Smooth muscle cell of the umbilical artery (primary cell): ENCODE measurements around the gene GLS. TPM values are rescaled to one million over a fixed set of nuclear protein-coding genes. Genes with fewer than 3 reads are reported as not detected.

Experiments
- total RNA-seq: library from RNA; depleted of rRNA; stranded (reverse); fragments of >200 nt; gene quantifications from 2 replicates; pipeline ENCODE4 v1.2.3, GENCODE V29; 2014

GLS gene
- total RNA-seq = 570 and 692 TPM in 2 replicates

DNA sequence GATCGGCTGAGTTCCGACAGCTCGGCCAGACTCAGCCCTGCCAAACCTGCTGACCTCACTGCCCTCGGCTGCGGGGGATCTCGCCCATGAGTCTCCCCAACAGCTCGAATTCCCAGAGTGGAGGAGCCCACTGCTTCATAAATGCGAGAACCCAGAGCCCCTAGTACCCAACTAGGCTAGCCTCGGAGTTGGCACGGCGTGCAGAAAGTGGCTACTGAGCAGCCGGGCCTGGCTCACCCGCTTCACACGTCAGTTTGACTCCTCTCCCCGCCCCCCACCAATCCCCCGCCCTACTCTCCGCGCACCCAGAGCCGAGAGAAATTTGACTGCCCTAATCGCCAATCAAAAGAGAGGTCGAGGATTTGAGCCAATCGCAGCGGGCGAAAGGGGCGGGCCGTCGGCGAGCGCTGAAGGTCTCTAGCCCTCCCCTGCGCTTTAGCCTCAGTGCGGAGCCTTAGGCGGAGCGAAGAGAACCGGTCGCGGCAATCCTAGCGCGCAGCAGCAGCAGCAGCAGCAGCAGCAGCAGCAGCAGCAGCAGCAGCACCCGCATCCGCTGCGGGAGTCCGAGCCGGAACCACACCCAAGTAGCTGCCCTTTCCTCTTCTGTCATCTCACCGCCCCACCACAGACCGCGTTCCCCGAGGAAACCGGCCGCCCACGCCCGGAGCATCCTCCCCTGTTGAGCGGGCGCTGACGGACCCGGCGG lies at the start of gene GLS:
Gene GLS (plus strand): TSS at position 444 of the 706 bp plus-strand sequence. CDS start 264 bp downstream, outside the sequence.

GRCh38 chr2:191013932-191014652 lies 133.5 kb downstream of the GLS start, which contains the start of gene STAT1:
TSS of gene STAT1 (minus strand) at chr2:191014171. CDS start at chr2:191010003, 4,168 bp downstream.

Other genes with a start within 250 kb of the GLS start
- 58.5 and 113 TPM in 2 replicates for gene NAB1, start 231.7 kb upstream of the GLS start, total RNA-seq
- gene STAT1, start 133.3 kb downstream of the GLS start, total RNA-seq = 75.5 and 91.8 TPM in 2 replicates